OCI-LY3 (cell line): ENCODE data around the gene ALDH3B2.
"Not testable (repeated sequence)": the region's sequence is repeated elsewhere in the genome, so short reads cannot be mapped to it uniquely, and the experiment has no call there.

Experiments used
- H2AFZ ChIP-seq: fragments of 200-600, 300-600 bp; shearing (Covaris generic); 2 replicates; pipeline ENCODE4 v1.6.0; 2014; ENCODE audit warnings: antibody characterized with exemption, low read depth, low read length
- H3K27ac ChIP-seq: fragments of 200-600, 300-600 bp; sonication (generic); 2 replicates; pipeline ENCODE4 v1.5.1; 2014; ENCODE audit warnings: mild to moderate bottlenecking, low read length, moderate library complexity, mixed read lengths
- H3K27me3 ChIP-seq: fragments of 200-600, 300-600 bp; sonication (generic); 2 replicates; pipeline ENCODE4 v1.6.1; 2014; ENCODE audit warnings: low read depth, low read length, mixed read lengths
- H3K36me3 ChIP-seq: fragments of 200-600, 300-600 bp; sonication (generic); replicated peaks from 2 replicates; pipeline ENCODE3; 2014; ENCODE audit warnings: low read depth, low read length, mixed read lengths
- H3K4me1 ChIP-seq: fragments of 300-600, 200-600 bp; sonication (generic); 2 replicates; pipeline ENCODE4 v1.6.1; 2014; ENCODE audit warnings: low read length, mixed read lengths
- H3K4me2 ChIP-seq: fragments of 200-600, 300-600 bp; sonication (generic); 2 replicates; pipeline ENCODE4 v1.6.1; 2014; ENCODE audit warnings: low read length, mixed read lengths
- H3K4me3 ChIP-seq: fragments of 300-600, 200-600 bp; sonication (generic); 2 replicates; pipeline ENCODE4 v1.5.1; 2014; ENCODE audit warnings: antibody characterized with exemption, mild to moderate bottlenecking, low read length, moderate library complexity
- H3K79me2 ChIP-seq: fragments of 300-600, 200-600 bp; shearing (Covaris generic); 2 replicates; pipeline ENCODE4 v1.6.1; 2014; ENCODE audit warnings: mild to moderate bottlenecking, low read length, mixed read lengths
- H3K9ac ChIP-seq: fragments of 300-600, 200-600 bp; shearing (Covaris generic); 2 replicates; pipeline ENCODE4 v1.6.0; 2014; ENCODE audit warnings: mild to moderate bottlenecking, low read length, moderate library complexity
- H3K9me3 ChIP-seq: fragments of 200-600, 300-600 bp; shearing (Covaris generic); 2 replicates; pipeline ENCODE4 v1.6.1; 2014; ENCODE audit warnings: low read length, mixed read lengths; ENCODE audit not compliant: insufficient read depth
- H4K20me1 ChIP-seq: fragments of 200-600, 300-600 bp; sonication (generic); 2 replicates; pipeline ENCODE4 v1.6.1; 2016; ENCODE audit warnings: low read length, mixed read lengths; ENCODE audit not compliant: insufficient read depth
- CTCF ChIP-seq: fragments of 200-600, 300-600 bp; sonication (generic); IDR thresholded peaks from 2 replicates; pipeline ENCODE4 v1.5.1; 2014; ENCODE audit warnings: antibody characterized with exemption, low read length, low read depth
- EZH2phosphoT487 ChIP-seq: fragments of 200-600 bp; shearing (Covaris generic); IDR thresholded peaks from 2 replicates; pipeline ENCODE4 v1.6.1; 2018; ENCODE audit warnings: antibody characterized with exemption, mixed run types, low read depth

The ALDH3B2 gene

GRCh38 chr11:67674442-67674871 lies at the start of gene ALDH3B2:
TSS of gene ALDH3B2 (minus strand) at chr11:67674623. CDS start at chr11:67666935, 7,688 bp downstream.
- no peaks in the 10 kb centered on the region for H3K36me3 ChIP-seq
- H2AFZ ChIP-seq: no peak within 1 kb of the TSS
- H3K27me3 ChIP-seq: peaks cover 38% of the 10 kb centered on the region
- no peak within 1 kb of the TSS for H3K9ac ChIP-seq
- no peaks in the 10 kb centered on the region; the same call in 1 of the 2 replicates for H3K9me3 ChIP-seq
- no peaks in the 10 kb centered on the region for H4K20me1 ChIP-seq
- H3K79me2 ChIP-seq: no peaks in the 10 kb centered on the region
- H3K4me2 ChIP-seq: no peak within 1 kb of the TSS
- H3K27ac ChIP-seq: no peak within 1 kb of the TSS
- TF ChIP-seq CTCF (no peak), EZH2phosphoT487 (no peak)
- no peaks in the 10 kb centered on the region for H3K4me1 ChIP-seq
- no peak within 1 kb of the TSS for H3K4me3 ChIP-seq

- H2AFZ ChIP-seq, H3K36me3 ChIP-seq, H3K27ac ChIP-seq, H3K4me3 ChIP-seq, H4K20me1 ChIP-seq, H3K9me3 ChIP-seq, H3K27me3 ChIP-seq, H3K9ac ChIP-seq, H3K79me2 ChIP-seq, H3K4me2 ChIP-seq: not testable (repeated sequence)
- peaks cover 11% of the 10 kb centered on the region for H3K4me1 ChIP-seq
Observed at GRCh38 chr11:67723036-67723435, 48.6 kb upstream of the ALDH3B2 start.

- not testable (repeated sequence) for H3K36me3 ChIP-seq, H3K27me3 ChIP-seq, H3K79me2 ChIP-seq, H4K20me1 ChIP-seq, H2AFZ ChIP-seq, H3K9me3 ChIP-seq
- H3K4me2 ChIP-seq: peak overlapping the region; percentile 93
- H3K4me3 ChIP-seq: peak overlapping the region; percentile 77
- H3K27ac ChIP-seq: peak overlapping the region; percentile 83
- peak overlapping the region; percentile 91 for H3K9ac ChIP-seq
- H3K4me1 ChIP-seq: peaks cover 38% of the 10 kb centered on the region
Observed at GRCh38 chr11:67716226-67716625, 41.8 kb upstream of the ALDH3B2 start.

- H2AFZ ChIP-seq, H3K36me3 ChIP-seq, H3K27me3 ChIP-seq, H4K20me1 ChIP-seq, H3K9me3 ChIP-seq, H3K79me2 ChIP-seq: not testable (repeated sequence)
- Histone ChIP-seq H3K4me3 (peak overlapping the region; percentile 77), H3K4me2 (peak overlapping the region; percentile 93), H3K9ac (peak overlapping the region; percentile 91), H3K27ac (peak overlapping the region; percentile 83), H3K4me1 (peaks cover 38% of the 10 kb centered on the region)
Observed at GRCh38 chr11:67715801-67716200, 41.4 kb upstream of the ALDH3B2 start.

- not testable (repeated sequence) for H3K9me3 ChIP-seq, H3K27me3 ChIP-seq, H3K4me3 ChIP-seq, H3K27ac ChIP-seq, H3K9ac ChIP-seq, H3K36me3 ChIP-seq, H2AFZ ChIP-seq, H4K20me1 ChIP-seq, H3K79me2 ChIP-seq
- peak overlapping the region; percentile 46 for H3K4me2 ChIP-seq
- peaks cover 38% of the 10 kb centered on the region for H3K4me1 ChIP-seq
Observed at GRCh38 chr11:67713892-67714509, 39.6 kb upstream of the ALDH3B2 start.

GRCh38 chr11:67711676-67712075 lies 37.3 kb upstream of the ALDH3B2 start:
- not testable (repeated sequence) for H4K20me1 ChIP-seq, H3K27me3 ChIP-seq, H3K79me2 ChIP-seq, H3K27ac ChIP-seq, H3K9ac ChIP-seq, H3K36me3 ChIP-seq, H3K9me3 ChIP-seq, H3K4me3 ChIP-seq, H2AFZ ChIP-seq, H3K4me2 ChIP-seq
- H3K4me1 ChIP-seq: peaks cover 29% of the 10 kb centered on the region

- not testable (repeated sequence) for H3K36me3 ChIP-seq, H3K27me3 ChIP-seq, H3K4me2 ChIP-seq, H2AFZ ChIP-seq, H3K79me2 ChIP-seq, H3K9ac ChIP-seq, H3K4me3 ChIP-seq, H3K27ac ChIP-seq, H4K20me1 ChIP-seq, H3K9me3 ChIP-seq
- H3K4me1 ChIP-seq: peaks cover 24% of the 10 kb centered on the region
Observed at GRCh38 chr11:67711212-67711611, 36.8 kb upstream of the ALDH3B2 start.

- not testable (repeated sequence) for H3K27ac ChIP-seq, H4K20me1 ChIP-seq, H3K4me3 ChIP-seq, H3K9me3 ChIP-seq, H3K27me3 ChIP-seq, H3K36me3 ChIP-seq, H3K4me2 ChIP-seq, H3K9ac ChIP-seq, H3K79me2 ChIP-seq, H2AFZ ChIP-seq
- H3K4me1 ChIP-seq: peaks cover 12% of the 10 kb centered on the region
Observed at GRCh38 chr11:67709806-67710205, 35.4 kb upstream of the ALDH3B2 start.
